Smooth muscle cell (in vitro differentiated cells): ENCODE data around the gene CBX7. TPM values are rescaled to one million over a fixed set of nuclear protein-coding genes. Genes with fewer than 3 reads are reported as not detected.

ENCODE experiments used
- DNase-seq: peaks from one replicate; lab custom pipeline; 2025; ENCODE audit not compliant: unreplicated experiment; lab: John Stamatoyannopoulos, UW
- H2AFZ ChIP-seq: fragments of 200-600 bp; sonication (generic); 2 replicates; pipeline ENCODE4 v1.6.0; 2016; ENCODE audit warnings: antibody characterized with exemption, low read depth, mild to moderate bottlenecking
- H3F3A ChIP-seq: fragments of 200-600 bp; sonication (generic); 2 replicates; pipeline ENCODE4 v1.6.0; 2017; ENCODE audit warnings: antibody characterized with exemption, low read depth
- H3K27ac ChIP-seq: fragments of 200-600 bp; sonication (generic); 2 replicates; pipeline ENCODE4 v1.5.1; 2016; ENCODE audit warnings: low read depth, mild to moderate bottlenecking
- H3K27me3 ChIP-seq: fragments of 200-600 bp; sonication (generic); 2 replicates; pipeline ENCODE4 v1.6.1; 2016; ENCODE audit warnings: low read depth, mild to moderate bottlenecking
- H3K36me3 ChIP-seq: fragments of 200-600 bp; sonication (generic); 2 replicates; pipeline ENCODE4 v1.5.1; 2016; ENCODE audit warnings: low read depth
- H3K4me1 ChIP-seq: fragments of 200-600 bp; sonication (generic); 2 replicates; pipeline ENCODE4 v1.5.1; 2016; ENCODE audit warnings: low read depth
- H3K4me2 ChIP-seq: fragments of 200-600 bp; sonication (generic); 2 replicates; pipeline ENCODE4 v1.6.0; 2016; ENCODE audit warnings: mild to moderate bottlenecking
- H3K4me3 ChIP-seq: fragments of 200-600 bp; sonication (generic); 2 replicates; pipeline ENCODE4 v1.5.1; 2016; ENCODE audit warnings: mild to moderate bottlenecking
- H3K79me2 ChIP-seq: fragments of 200-600 bp; sonication (generic); 2 replicates; pipeline ENCODE4 v1.6.0; 2016; ENCODE audit warnings: low read depth, mild to moderate bottlenecking
- H3K9ac ChIP-seq: fragments of 200-600 bp; sonication (generic); 2 replicates; pipeline ENCODE4 v1.6.0; 2016; ENCODE audit warnings: low read depth
- H3K9me3 ChIP-seq: fragments of 200-600 bp; sonication (generic); replicated peaks from 2 replicates; pipeline ENCODE4 v1.5.1; 2016; ENCODE audit warnings: low read depth
- H4K20me1 ChIP-seq: fragments of 200-600 bp; sonication (generic); 2 replicates; pipeline ENCODE4 v1.6.0; 2016; ENCODE audit warnings: low read depth
- CTCF ChIP-seq: fragments of 200-600 bp; sonication (generic); IDR thresholded peaks from 2 replicates; pipeline ENCODE4 v1.5.1; 2017; ENCODE audit warnings: borderline replicate concordance, mild to moderate bottlenecking, antibody characterized with exemption; ENCODE audit not compliant: insufficient read depth, poor library complexity, severe bottlenecking
- WGBS: methylation state at CpG from one replicate; pipeline ENCODE4 v1.1.7; 2016; ENCODE audit warnings: low lambda C conversion rate; 5-methylcytosine and 5-hydroxymethylcytosine counted together
- polyA plus RNA-seq: library from polyadenylated mRNA; unstranded; fragments of >200 nt; fragmentation: Nextera tagmentation; extraction: Ambion mirVana; gene quantifications from 2 replicates; pipeline ENCODE4 v1.2.1, GENCODE V29; 2016
- total RNA-seq: library from RNA; depleted of rRNA; stranded (reverse); fragments of >200 nt; gene quantifications from 2 replicates; pipeline ENCODE4 v1.2.3, GENCODE V29; 2014

Gene CBX7
- total and polyA plus RNA-seq, 2 experiments from 2014 or later = 0.40 to 1.7 TPM

GRCh38 chr22:39106326-39106725 is 46.2 kb downstream of the CBX7 start:
- Histone ChIP-seq H3K27ac (no peak overlapping the region), H3K9ac (no peak overlapping the region), H2AFZ (no peak overlapping the region), H4K20me1 (no peaks in the 10 kb centered on the region), H3K4me1 (no peaks in the 10 kb centered on the region), H3K9me3 (no peaks in the 10 kb centered on the region), H3K4me2 (no peak overlapping the region), H3F3A (no peaks in the 10 kb centered on the region), H3K27me3 (no peaks in the 10 kb centered on the region), H3K4me3 (no peak overlapping the region), H3K79me2 (no peaks in the 10 kb centered on the region), H3K36me3 (no peaks in the 10 kb centered on the region)
- WGBS = 94% methylated on average over 2 of the region's 2 CpGs
- TF ChIP-seq CTCF = no peak
- no peak for DNase-seq

- no peak overlapping the region for H3K9ac ChIP-seq
- no peaks in the 10 kb centered on the region for H4K20me1 ChIP-seq
- no peak overlapping the region for H3K27ac ChIP-seq
- H3K4me1 ChIP-seq = no peaks in the 10 kb centered on the region
- no peak overlapping the region for H3K4me2 ChIP-seq
- 86% methylated on average over 2 of the region's 2 CpGs for WGBS
- no peaks in the 10 kb centered on the region for H3F3A ChIP-seq
- no peaks in the 10 kb centered on the region for H3K79me2 ChIP-seq
- H3K9me3 ChIP-seq = no peaks in the 10 kb centered on the region
- H3K27me3 ChIP-seq = no peaks in the 10 kb centered on the region
- no peak overlapping the region for H2AFZ ChIP-seq
- DNase-seq = no peak
- TF ChIP-seq CTCF = no peak
- no peak overlapping the region for H3K4me3 ChIP-seq
- no peaks in the 10 kb centered on the region for H3K36me3 ChIP-seq
Observed at GRCh38 chr22:39103431-39103830, 49.0 kb downstream of the CBX7 start.

GRCh38 chr22:39101226-39101625 is 51.3 kb downstream of the CBX7 start:
- no peak for DNase-seq
- Histone ChIP-seq H3K27ac (no peak overlapping the region), H4K20me1 (no peaks in the 10 kb centered on the region), H3K4me3 (no peak overlapping the region), H3K36me3 (no peaks in the 10 kb centered on the region), H3K9ac (no peak overlapping the region), H3K27me3 (no peaks in the 10 kb centered on the region), H3F3A (no peaks in the 10 kb centered on the region), H3K79me2 (no peaks in the 10 kb centered on the region), H2AFZ (no peak overlapping the region), H3K4me1 (peaks cover 13% of the 10 kb centered on the region), H3K4me2 (no peak overlapping the region), H3K9me3 (no peaks in the 10 kb centered on the region)
- TF ChIP-seq CTCF = no peak
- WGBS = 89% methylated on average over 10 of the region's 13 CpGs

- Histone ChIP-seq H3K36me3 (no peaks in the 10 kb centered on the region), H2AFZ (no peak overlapping the region), H3K4me3 (no peak overlapping the region), H3K27me3 (no peaks in the 10 kb centered on the region), H3K79me2 (no peaks in the 10 kb centered on the region), H4K20me1 (no peaks in the 10 kb centered on the region), H3K4me1 (peaks cover 13% of the 10 kb centered on the region), H3K4me2 (no peak overlapping the region), H3K9ac (no peak overlapping the region), H3F3A (no peaks in the 10 kb centered on the region), H3K9me3 (no peaks in the 10 kb centered on the region), H3K27ac (no peak overlapping the region)
- no peak for TF ChIP-seq CTCF
- no peak for DNase-seq
- 90% methylated on average over 8 of the region's 8 CpGs for WGBS
Observed at GRCh38 chr22:39098576-39098975, 53.9 kb downstream of the CBX7 start.
